ENCODE data around the gene ATG4A. TPM values are rescaled to one million over a fixed set of nuclear protein-coding genes. Genes with fewer than 3 reads are reported as not detected.

The ATG4A gene
- total RNA-seq, 4 donors from 2014 or later, result 3.8 to 9.1 (median 6.5) TPM

DNA sequence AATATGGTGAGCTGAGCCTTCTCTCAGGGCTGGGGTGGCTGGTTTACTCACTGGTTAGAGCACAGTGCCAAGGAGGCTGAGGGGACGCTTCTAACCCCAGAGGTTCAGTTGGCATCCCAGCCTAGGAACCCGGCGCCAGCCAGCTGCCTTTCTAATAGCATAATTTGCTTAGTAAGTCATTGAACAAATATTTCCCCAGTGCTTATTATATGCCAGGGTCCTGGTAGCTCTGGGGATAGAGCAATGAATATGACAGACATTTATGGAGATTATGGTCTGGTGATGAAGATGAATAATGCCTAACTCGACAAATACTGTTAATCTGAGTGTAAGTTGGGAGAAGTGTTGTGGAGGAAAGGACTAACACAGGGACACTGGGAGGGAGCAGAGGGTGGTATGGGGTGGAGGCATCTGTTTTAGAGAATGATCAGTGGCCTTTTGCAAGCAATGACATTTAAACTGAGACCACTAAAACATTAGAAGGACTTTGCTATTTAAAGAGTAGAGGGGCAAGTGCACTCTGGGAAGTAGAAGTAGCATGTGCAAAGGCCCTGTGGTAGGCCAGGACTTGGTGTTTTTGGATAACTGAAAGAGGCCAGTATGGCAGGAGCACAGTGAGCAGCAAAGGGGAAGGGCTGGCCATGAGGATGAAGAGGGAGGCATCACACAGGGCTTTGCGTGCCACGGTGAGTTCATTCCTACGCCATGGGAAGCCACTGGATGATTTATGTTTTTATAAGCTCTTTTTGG lies 71.9 kb downstream of the ATG4A start:
- WGBS, 2 donors, result 84 to 88% methylated on average over 7 of the region's 7 CpGs
- DNase-seq (ENCODE audit: low spot score in 2 of 2), result no peak
- H3K4me3 ChIP-seq (ENCODE audit: low read depth, poor library complexity, severe bottlenecking), result no peak overlapping the region
- TF ChIP-seq POLR2A (IDR thresholded peaks at IDR 0.05), result no peak
- no peak for TF ChIP-seq CTCF (IDR thresholded peaks at IDR 0.05)
- intact Hi-C loops (cut with DNase I; ENCODE audit: low total_unique reads), result no loop called here

DNA sequence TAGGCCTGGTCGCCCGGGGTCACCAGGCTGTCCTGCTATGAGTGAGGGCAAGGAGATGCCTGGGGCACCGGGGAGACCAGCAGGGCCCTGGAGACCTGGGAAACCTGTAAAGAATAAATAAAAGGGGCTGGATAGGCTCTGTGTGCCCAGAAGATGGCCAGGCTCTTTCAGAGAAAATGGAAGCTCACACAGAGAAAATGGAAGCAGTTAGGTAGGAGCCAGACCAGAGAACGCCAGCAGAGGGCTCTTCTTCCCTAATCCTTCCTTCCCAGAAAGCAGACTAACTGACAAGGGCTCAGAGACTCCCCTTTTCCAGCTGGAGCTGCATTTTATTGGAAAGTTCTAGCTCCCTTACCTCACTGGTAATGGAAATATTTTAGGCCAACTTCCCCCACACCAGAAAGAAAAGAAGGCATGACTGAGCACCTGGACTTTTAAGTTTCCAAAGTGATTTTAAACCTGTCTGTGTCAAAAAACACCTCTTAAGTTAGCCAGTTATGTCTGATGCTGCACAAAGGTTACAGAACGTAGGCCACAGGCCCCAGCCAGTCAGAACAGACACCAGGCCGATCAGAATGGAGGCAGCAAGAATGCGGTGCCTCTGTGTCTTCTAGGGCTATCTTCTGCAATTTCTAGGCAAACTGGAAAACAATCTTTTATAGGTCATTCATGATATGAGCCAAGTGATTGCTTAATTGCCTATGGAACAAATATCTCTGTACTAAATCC lies 74.0 kb downstream of the ATG4A start:
- intact Hi-C loops (cut with DNase I; ENCODE audit: low total_unique reads), result no loop called here
- H3K4me3 ChIP-seq (ENCODE audit: low read depth, poor library complexity, severe bottlenecking), result no peak overlapping the region
- no peak for TF ChIP-seq CTCF (IDR thresholded peaks at IDR 0.05)
- no peak for TF ChIP-seq POLR2A (IDR thresholded peaks at IDR 0.05)
- peak in 1 of 2 donors; percentile 53 for DNase-seq (ENCODE audit: low spot score in 2 of 2)
- 67 to 69% methylated on average over 4 to 7 of the region's 7 CpGs for WGBS, 2 donors

GRCh38 chrX:108167211-108167872 lies 75.8 kb downstream of the ATG4A start:
- WGBS, 2 donors, result 70 to 77% methylated on average over 5 of the region's 5 CpGs
- DNase-seq (ENCODE audit: low spot score in 2 of 2), result no peak
- TF ChIP-seq CTCF (IDR thresholded peaks at IDR 0.05) (no peak), POLR2A (IDR thresholded peaks at IDR 0.05) (no peak)

DNA sequence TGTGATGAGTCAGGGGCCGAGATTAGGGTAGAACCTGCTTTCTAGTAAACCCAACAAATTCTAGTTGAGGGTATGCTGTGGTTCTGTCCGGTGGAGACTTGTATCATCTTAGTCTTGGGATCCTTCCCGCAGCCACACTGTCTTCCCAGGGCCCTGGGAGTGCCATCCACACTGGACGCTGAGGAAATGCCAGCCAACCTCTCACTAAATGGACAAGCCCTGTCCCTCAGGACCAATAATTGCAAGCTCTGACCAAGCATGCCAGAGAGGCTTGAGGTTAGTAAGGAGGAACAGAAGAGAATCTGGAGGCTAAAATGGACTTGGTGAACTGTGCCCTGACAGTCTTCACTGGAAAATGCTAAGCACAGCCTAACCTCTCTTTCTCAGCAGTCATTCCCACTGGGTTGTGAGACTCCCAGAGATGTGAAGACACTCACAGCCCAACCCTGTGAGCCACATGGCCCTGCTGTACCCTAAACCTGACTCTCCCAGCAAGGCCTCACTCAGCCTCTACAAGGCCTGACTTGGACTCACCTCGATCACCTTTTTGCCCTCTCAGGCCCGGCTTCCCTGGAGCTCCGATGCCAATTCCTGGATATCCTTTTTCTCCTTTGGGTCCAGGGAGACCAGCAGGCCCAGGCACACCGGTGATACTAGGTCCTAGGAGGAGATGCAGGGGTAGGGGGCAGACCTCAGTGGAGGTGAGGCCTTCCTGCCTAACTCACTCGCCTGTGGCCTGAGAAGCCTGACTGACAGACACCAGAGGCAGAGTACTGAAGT lies 77.6 kb downstream of the ATG4A start:
- WGBS, 2 donors, result 87 to 98% methylated on average over 9 of the region's 9 CpGs
- TF ChIP-seq POLR2A (IDR thresholded peaks at IDR 0.05) (no peak), CTCF (IDR thresholded peaks at IDR 0.05) (no peak)
- H3K4me3 ChIP-seq (ENCODE audit: low read depth, poor library complexity, severe bottlenecking), result no peak overlapping the region
- DNase-seq (ENCODE audit: low spot score in 2 of 2), result peak in 1 of 2 donors; percentile 78
- intact Hi-C loops (cut with DNase I; ENCODE audit: low total_unique reads), result no loop called here

More at GRCh38 chrX:108167211-108167872, 75.8 kb downstream of the ATG4A start:
- intact Hi-C loops (cut with DNase I; ENCODE audit: low total_unique reads), result no loop called here
- no peak overlapping the region for H3K4me3 ChIP-seq (ENCODE audit: low read depth, poor library complexity, severe bottlenecking)

GRCh38 chrX:108169768-108170167 lies 78.2 kb downstream of the ATG4A start:
- H3K4me3 ChIP-seq (ENCODE audit: low read depth, poor library complexity, severe bottlenecking), result no peak overlapping the region
- 81 to 91% methylated on average over 3 of the region's 3 CpGs for WGBS, 2 donors
- intact Hi-C loops (cut with DNase I; ENCODE audit: low total_unique reads), result no loop called here
- TF ChIP-seq POLR2A (IDR thresholded peaks at IDR 0.05) (no peak), CTCF (IDR thresholded peaks at IDR 0.05) (no peak)
- DNase-seq (ENCODE audit: low spot score in 2 of 2), result peak in 1 of 2 donors; percentile 58
